Measurements from ENCODE around the gene FNDC3B. TPM values are rescaled to one million over a fixed set of nuclear protein-coding genes. Genes with fewer than 3 reads are reported as not detected.

The FNDC3B gene
- total RNA-seq, 1 donor from 2014 or later: 160 TPM

DNA sequence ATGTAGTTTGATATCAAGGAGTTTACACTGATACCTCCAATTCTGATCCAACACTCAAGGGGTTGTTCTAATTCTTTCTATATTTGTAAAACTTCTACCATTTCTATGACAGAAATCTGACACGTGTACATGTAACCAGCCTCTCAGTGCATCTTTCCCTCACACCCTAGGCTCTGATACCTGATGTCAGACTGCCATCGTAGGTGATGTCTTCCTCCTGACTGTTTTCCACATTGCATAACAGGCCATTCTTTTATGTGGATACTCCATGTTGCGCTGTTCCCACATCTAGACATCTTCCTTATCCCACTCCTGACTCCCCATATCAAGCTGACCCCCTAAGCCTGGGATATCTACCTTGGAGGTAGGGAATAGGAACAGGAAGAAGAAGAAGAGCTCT is 159.1 kb downstream of the FNDC3B start:
- Histone ChIP-seq H3K27ac (no peak overlapping the region), H3K36me3 (no peaks in the 10 kb centered on the region), H3K9me3 (no peaks in the 10 kb centered on the region), H3K4me1 (peaks cover 34% of the 10 kb centered on the region), H3K27me3 (no peaks in the 10 kb centered on the region), H3K4me3 (no peak overlapping the region)
- intact Hi-C loops (cut with DNase I): no loop called here
- ATAC-seq (no peak), DNase-seq (no peak)
- TF ChIP-seq, protein P1, sequence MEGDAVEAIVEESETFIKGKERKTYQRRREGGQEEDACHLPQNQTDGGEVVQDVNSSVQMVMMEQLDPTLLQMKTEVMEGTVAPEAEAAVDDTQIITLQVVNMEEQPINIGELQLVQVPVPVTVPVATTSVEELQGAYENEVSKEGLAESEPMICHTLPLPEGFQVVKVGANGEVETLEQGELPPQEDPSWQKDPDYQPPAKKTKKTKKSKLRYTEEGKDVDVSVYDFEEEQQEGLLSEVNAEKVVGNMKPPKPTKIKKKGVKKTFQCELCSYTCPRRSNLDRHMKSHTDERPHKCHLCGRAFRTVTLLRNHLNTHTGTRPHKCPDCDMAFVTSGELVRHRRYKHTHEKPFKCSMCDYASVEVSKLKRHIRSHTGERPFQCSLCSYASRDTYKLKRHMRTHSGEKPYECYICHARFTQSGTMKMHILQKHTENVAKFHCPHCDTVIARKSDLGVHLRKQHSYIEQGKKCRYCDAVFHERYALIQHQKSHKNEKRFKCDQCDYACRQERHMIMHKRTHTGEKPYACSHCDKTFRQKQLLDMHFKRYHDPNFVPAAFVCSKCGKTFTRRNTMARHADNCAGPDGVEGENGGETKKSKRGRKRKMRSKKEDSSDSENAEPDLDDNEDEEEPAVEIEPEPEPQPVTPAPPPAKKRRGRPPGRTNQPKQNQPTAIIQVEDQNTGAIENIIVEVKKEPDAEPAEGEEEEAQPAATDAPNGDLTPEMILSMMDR (IDR thresholded peaks at IDR 0.05): no peak

DNA sequence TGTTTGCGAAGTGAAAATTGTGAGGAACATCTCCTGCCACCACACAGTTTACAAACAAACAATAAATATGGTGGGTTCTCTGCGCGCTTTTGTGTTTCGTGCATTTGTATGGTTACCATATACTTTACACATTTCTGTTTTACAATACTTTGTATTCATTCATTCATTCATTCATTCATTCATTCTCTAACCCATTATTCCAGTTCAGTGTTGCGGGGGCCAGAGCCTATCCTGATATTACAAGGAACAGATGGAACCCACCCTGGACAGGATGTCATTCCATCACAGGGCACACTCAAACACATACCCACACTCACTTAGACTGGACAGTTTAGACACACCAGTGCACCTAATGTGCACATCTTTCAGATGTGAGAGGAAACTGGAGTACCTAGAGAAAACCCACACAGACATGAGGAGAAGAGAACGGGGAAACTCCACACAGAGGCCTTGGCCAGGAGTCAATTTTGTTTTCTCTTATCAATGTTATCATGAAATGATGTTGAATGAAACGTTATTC is 160.5 kb downstream of the FNDC3B start:
- H3K27me3 ChIP-seq: no peaks in the 10 kb centered on the region
- H3K4me1 ChIP-seq: peaks cover 48% of the 10 kb centered on the region
- no peak for DNase-seq
- TF ChIP-seq, protein P1 (IDR thresholded peaks at IDR 0.05): no peak
- intact Hi-C loops (cut with DNase I): no loop called here
- no peak overlapping the region for H3K27ac ChIP-seq
- H3K4me3 ChIP-seq: no peak overlapping the region
- no peaks in the 10 kb centered on the region for H3K36me3 ChIP-seq
- no peaks in the 10 kb centered on the region for H3K9me3 ChIP-seq
- ATAC-seq: no peak

DNA sequence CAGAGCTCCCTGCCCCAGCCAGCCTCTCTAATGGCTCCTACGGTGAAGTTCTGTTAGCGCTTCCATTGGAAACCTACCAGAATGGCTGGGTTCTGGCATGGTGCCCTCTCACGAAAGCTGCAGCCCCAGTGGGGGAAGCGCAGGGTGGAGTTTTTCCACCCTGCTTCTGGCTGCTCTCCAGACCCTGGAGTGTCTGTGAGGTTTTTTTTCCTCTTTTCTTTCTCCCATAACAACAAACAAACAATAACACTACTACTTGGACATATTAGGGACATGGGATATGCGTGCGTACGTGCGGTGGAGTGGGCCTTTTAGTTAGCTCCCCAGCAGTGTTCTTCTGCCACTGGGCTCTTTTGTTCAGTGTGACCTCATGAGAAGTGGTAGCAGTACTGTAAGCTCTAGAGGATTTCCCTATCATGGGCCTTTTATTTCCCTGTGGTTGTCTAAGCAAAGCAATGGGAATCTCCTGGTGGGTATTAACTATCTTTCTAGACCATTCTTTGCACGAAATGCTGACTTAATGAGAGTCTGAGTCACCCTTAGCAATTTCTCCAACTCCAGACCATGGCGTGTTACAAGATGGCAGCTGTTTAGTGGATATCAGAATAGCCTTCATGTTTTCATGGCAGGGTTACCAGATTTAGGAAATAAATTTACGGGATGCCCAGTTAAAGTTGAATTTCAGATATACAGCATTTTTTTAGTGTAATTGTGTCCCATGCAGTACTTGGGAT is 161.9 kb downstream of the FNDC3B start:
- Histone ChIP-seq H3K27ac (peak overlapping the region; percentile 80), H3K36me3 (no peaks in the 10 kb centered on the region), H3K4me1 (peaks cover 42% of the 10 kb centered on the region), H3K9me3 (no peaks in the 10 kb centered on the region), H3K4me3 (no peak overlapping the region), H3K27me3 (no peaks in the 10 kb centered on the region)
- DNase-seq (peak; percentile 69), ATAC-seq (peak; percentile 63)
- intact Hi-C loops (cut with DNase I): no loop called here
- TF ChIP-seq, protein P1 (IDR thresholded peaks at IDR 0.05): no peak

DNA sequence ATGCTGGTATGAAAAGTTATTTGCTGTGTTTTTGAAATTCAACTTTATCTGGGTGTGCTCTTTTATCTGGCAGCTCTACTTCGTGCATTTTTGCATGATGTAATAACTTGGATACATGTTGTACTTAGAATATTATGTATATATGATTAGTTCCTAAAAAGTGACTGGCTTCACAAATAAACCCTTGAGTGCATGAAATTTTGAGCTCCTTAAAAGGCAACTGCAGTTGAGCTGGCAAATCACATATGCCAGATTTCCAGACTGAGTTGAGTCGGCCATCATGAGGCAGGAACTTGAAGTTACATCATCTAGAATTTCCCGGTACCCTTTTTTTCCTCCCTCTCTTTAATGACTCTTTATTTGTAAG is 162.5 kb downstream of the FNDC3B start:
- H3K36me3 ChIP-seq: no peaks in the 10 kb centered on the region
- H3K4me3 ChIP-seq: no peak overlapping the region
- no peaks in the 10 kb centered on the region for H3K9me3 ChIP-seq
- intact Hi-C loops (cut with DNase I): no loop called here
- H3K4me1 ChIP-seq: peaks cover 42% of the 10 kb centered on the region
- DNase-seq (no peak), ATAC-seq (peak; percentile 65)
- H3K27me3 ChIP-seq: no peaks in the 10 kb centered on the region
- peak overlapping the region; percentile 80 for H3K27ac ChIP-seq
- TF ChIP-seq, protein P1 (IDR thresholded peaks at IDR 0.05): peak; percentile 12

DNA sequence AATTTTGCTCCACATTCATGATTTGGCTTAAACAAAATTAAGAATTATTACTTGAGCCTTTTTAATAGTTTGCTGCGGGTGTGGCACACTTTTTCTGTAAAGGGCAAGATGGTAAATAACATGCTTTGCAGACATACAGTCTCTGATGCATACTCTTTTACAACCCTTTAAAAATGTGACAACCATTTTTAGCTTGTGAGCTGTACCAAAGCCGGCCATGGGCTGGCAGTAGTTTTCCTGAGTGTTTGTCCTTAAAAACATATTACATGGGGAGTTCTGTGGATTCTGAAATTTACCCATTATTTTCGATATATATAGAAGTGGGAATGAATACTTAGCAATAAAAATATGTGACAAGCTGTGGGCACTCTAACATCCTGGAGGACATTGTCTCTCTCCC is 163.4 kb downstream of the FNDC3B start:
- no peaks in the 10 kb centered on the region for H3K9me3 ChIP-seq
- peaks cover 42% of the 10 kb centered on the region for H3K4me1 ChIP-seq
- no peak overlapping the region for H3K27ac ChIP-seq
- ATAC-seq (no peak), DNase-seq (no peak)
- TF ChIP-seq, protein P1 (IDR thresholded peaks at IDR 0.05): no peak
- no peaks in the 10 kb centered on the region for H3K27me3 ChIP-seq
- no peak overlapping the region for H3K4me3 ChIP-seq
- intact Hi-C loops (cut with DNase I): no loop called here
- no peaks in the 10 kb centered on the region for H3K36me3 ChIP-seq

Data from upper lobe of right lung (tissue), 1 donor.